Transverse colon (tissue), 4 donors: ENCODE measurements around the gene HSPA5. TPM values are rescaled to one million over a fixed set of nuclear protein-coding genes. Genes with fewer than 3 reads are reported as not detected.

Source experiments
- DNase-seq: peaks from one replicate; pipeline ENCODE4 v3.0.0-alpha.2; 2019
- H3K27ac ChIP-seq, 4 donors: fragments of 200-600 bp; sonication (generic); 2 replicates each; pipeline ENCODE4 v1.5.1; 2016 to 2018; ENCODE audit warnings: inconsistent platforms in 4 of 4
- H3K27me3 ChIP-seq: fragments of 200-600 bp; sonication (generic); 2 replicates; pipeline ENCODE4 v1.5.1; 2017; ENCODE audit warnings: inconsistent platforms
- H3K36me3 ChIP-seq, 4 donors: fragments of 200-600 bp; sonication (generic); 2 replicates each; pipeline ENCODE4 v1.5.1; 2017 to 2019; ENCODE audit warnings: inconsistent platforms in 4 of 4
- H3K4me1 ChIP-seq, 4 donors: fragments of 200-600 bp; sonication (generic); 2 replicates each; pipeline ENCODE4 v1.5.1; 2017 to 2020; ENCODE audit warnings: inconsistent platforms in 4 of 4
- H3K4me3 ChIP-seq, 4 donors: fragments of 200-600 bp; sonication (generic); 1 replicate in 1 of 4; 2 replicates in 3 of 4; pipeline versions ENCODE4 v1.5.1 to v1.6.1; 2017 to 2019; ENCODE audit warnings: inconsistent platforms in 4 of 4
- H3K9me3 ChIP-seq, 2 donors: fragments of 200-600 bp; sonication (generic); 2 replicates each; pipeline ENCODE4 v1.5.1; 2017 to 2019; ENCODE audit warnings: inconsistent platforms in 2 of 2
- CTCF ChIP-seq, 5 experiments: fragments of 200-600 bp in 3 of 5; fragments of 450-650 bp in 2 of 5; sonication (generic) in 3 of 5; IDR thresholded peaks; 1 replicate in 2 of 5; 2 replicates in 3 of 5; pipeline ENCODE4 v1.5.1; 2016 to 2017; ENCODE audit warnings: antibody characterized with exemption in 5 of 5, inconsistent platforms in 3 of 5, mild to moderate bottlenecking in 2 of 5, moderate library complexity in 1 of 5
- EP300 ChIP-seq: sonication (generic); formaldehyde crosslinking; IDR thresholded peaks from one replicate; pipeline ENCODE4 v1.6.1; 2017; ENCODE audit warnings: antibody characterized with exemption, low read depth
- POLR2A ChIP-seq: fragments of 450-650 bp; IDR thresholded peaks from one replicate; pipeline ENCODE4 v1.6.1; 2016; ENCODE audit warnings: antibody characterized with exemption, mild to moderate bottlenecking, moderate library complexity
- POLR2AphosphoS5 ChIP-seq, 3 donors: sonication (generic); formaldehyde crosslinking; IDR thresholded peaks; one replicate each; pipeline ENCODE4 v1.6.1; 2016; ENCODE audit warnings: antibody characterized with exemption in 3 of 3
- WGBS, 2 donors: methylation state at CpG; one replicate each; pipeline ENCODE4 v1.1.5; 2018; ENCODE audit warnings: low coverage in 1 of 2; 5-methylcytosine and 5-hydroxymethylcytosine counted together
- in situ Hi-C, 4 donors: fragments of 200-750 bp; cut with MboI; loops; one replicate each; pipeline versions ENCODE4 v1.15.0 to v1.15.1; 2017; ENCODE audit warnings: low sequenced_read_pairs in 3 of 4, low pct_ligation_motif_present in 1 of 4, low pct_unique_long_range_greater_than_20kb in 1 of 4
- intact Hi-C: fragments of 100-400 bp; cut with DNase I; formaldehyde crosslinking; loops from one replicate; pipeline ENCODE4 v1.15.1; 2023; ENCODE audit warnings: low total_unique reads
- small RNA-seq, 4 donors: library from RNA; depleted of rRNA; stranded (forward); fragments of <200 nt; gene quantifications; one replicate each; pipeline ENCODE3, GENCODE V24; 2016
- total RNA-seq, 4 donors: library from RNA; depleted of rRNA; stranded (reverse); fragments of >200 nt; gene quantifications; one replicate each; pipeline ENCODE4 v1.1.0, GENCODE V29; 2016

The HSPA5 gene
- total RNA-seq, 4 donors from 2014 or later, result 49.8 to 115 (median 66.1) TPM

- intact Hi-C loops (loop anchor here (1.0 kb wide), 1 partner anchor 249 kb away; the partner anchor contains the start of gene GOLGA1), in situ Hi-C loops (no loop called here)
- no peaks in the 10 kb centered on the region for H3K9me3 ChIP-seq
- 25 to 67% methylated on average over 1 to 14 of the region's 14 CpGs for WGBS, 2 donors
- H3K27me3 ChIP-seq, result no peaks in the 10 kb centered on the region
- H3K27ac ChIP-seq, result peak overlapping the region; percentile 94 to 99 (median 96)
- H3K36me3 ChIP-seq, result no peaks in the 10 kb centered on the region
- no peak for DNase-seq
- peak overlapping the region; percentile 87 to 100 (median 94) for H3K4me3 ChIP-seq
- H3K4me1 ChIP-seq, result peaks cover 16 to 37% (median 21%) of the 10 kb centered on the region in 4 donors
- TF ChIP-seq CTCF (IDR thresholded peaks at IDR 0.05) (no peak), POLR2A (no peak), POLR2AphosphoS5 (IDR thresholded peaks at IDR 0.05) (no peak), EP300 (no peak)
Measured at GRCh38 chr9:125190361-125190801, 50.8 kb downstream of the HSPA5 start.

GRCh38 chr9:125189361-125190289 lies 51.5 kb downstream of the HSPA5 start, which contains the start of gene PPP6C:
PPP6C (minus strand) TSS chr9:125189803; CDS start chr9:125189718, 85 bp downstream.
- peak within 1 kb of the TSS; percentile 87 to 100 (median 94) for H3K4me3 ChIP-seq
- TF ChIP-seq CTCF (IDR thresholded peaks at IDR 0.05), result peak; percentile 46 to 79 (median 63)
- TF ChIP-seq EP300, result no peak
- TF ChIP-seq POLR2AphosphoS5 (IDR thresholded peaks at IDR 0.05), result peak; percentile 87 to 93 (median 92)
- peak; percentile 86 for TF ChIP-seq POLR2A
- no peaks in the 10 kb centered on the region for H3K36me3 ChIP-seq
- peak; percentile 98 for DNase-seq
- WGBS, 2 donors, result 1 to 2% methylated on average over 21 to 74 of the region's 82 CpGs
- intact Hi-C loops, result loop anchor here (1.0 kb wide), 1 partner anchor 248 kb away; the partner anchor contains the start of gene GOLGA1
- in situ Hi-C loops, result no loop called here
- no peaks in the 10 kb centered on the region for H3K27me3 ChIP-seq
- H3K4me1 ChIP-seq, result peaks cover 16 to 37% (median 22%) of the 10 kb centered on the region in 4 donors
- H3K27ac ChIP-seq, result peak within 1 kb of the TSS; percentile 94 to 99 (median 96)
- H3K9me3 ChIP-seq, result no peaks in the 10 kb centered on the region

- intact Hi-C loops, result no loop called here
Measured at GRCh38 chr9:125189011-125189360, 52.2 kb downstream of the HSPA5 start.

More at GRCh38 chr9:125189011-125189360, 52.2 kb downstream of the HSPA5 start:
- no peaks in the 10 kb centered on the region for H3K27me3 ChIP-seq
- peak overlapping the region; percentile 87 to 100 (median 94) for H3K4me3 ChIP-seq
- DNase-seq, result peak; percentile 37
- H3K36me3 ChIP-seq, result no peaks in the 10 kb centered on the region
- no peaks in the 10 kb centered on the region for H3K9me3 ChIP-seq
- TF ChIP-seq POLR2A (no peak), CTCF (IDR thresholded peaks at IDR 0.05) (no peak), EP300 (no peak), POLR2AphosphoS5 (IDR thresholded peaks at IDR 0.05) (no peak)
- in situ Hi-C loops, result no loop called here
- 0 to 2% methylated on average over 6 to 23 of the region's 26 CpGs for WGBS, 2 donors
- H3K27ac ChIP-seq, result peak overlapping the region; percentile 94 to 99 (median 96)
- H3K4me1 ChIP-seq, result peaks cover 16 to 44% (median 25%) of the 10 kb centered on the region in 4 donors

Small RNA genes within 50 kb of the gene (small RNA-seq; reads per million reads assigned to genes)
- 0 reads per million in 4 donors for gene AL354710.1

Other genes with a start within 250 kb of the HSPA5 start
- 10 to 100 TPM; 10.4 to 38.6 (median 13.2) TPM for gene SCAI, start 97.8 kb downstream of the HSPA5 start, total RNA-seq
- gene PPP6C, start 51.5 kb downstream of the HSPA5 start, total RNA-seq, result 10 to 100 TPM; 15.1 to 34.7 (median 29.9) TPM
- 1 to 10 TPM in 3 of 4 donors, not detected in 1; 5.2 to 8.7 (median 8.6) TPM for gene RABEPK, start 40.8 kb downstream of the HSPA5 start, total RNA-seq
- 10 to 100 TPM; 27.7 to 80.4 (median 48.4) TPM for gene GAPVD1, start 20.5 kb upstream of the HSPA5 start, total RNA-seq